Measurements from ENCODE around the gene PLAAT1. TPM values are rescaled to one million over a fixed set of nuclear protein-coding genes. Genes with fewer than 3 reads are reported as not detected.

The PLAAT1 gene
- total RNA-seq, 3 donors from 2014 or later = 0.32 to 1.5 (median 0.66) TPM

DNA sequence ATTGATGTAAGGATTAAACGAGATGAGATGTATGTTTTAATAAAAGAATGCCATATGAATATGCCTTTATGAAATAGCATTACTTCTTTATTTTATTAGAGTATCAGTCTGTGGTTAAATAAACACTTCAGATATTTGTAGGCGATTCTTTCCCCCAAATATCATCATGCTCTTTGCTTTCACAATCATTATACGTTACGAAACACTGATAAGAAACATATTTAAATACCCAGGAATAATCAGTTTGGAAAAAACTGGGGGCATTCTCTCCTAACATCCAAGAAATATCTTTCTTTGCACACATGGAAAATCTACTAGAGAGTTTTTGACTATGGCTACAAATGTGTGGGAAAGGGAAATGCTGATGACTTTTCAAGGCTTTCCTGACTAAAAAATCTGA lies 4.4 kb upstream of the PLAAT1 start:
- Histone ChIP-seq H3K27ac (no peak overlapping the region), H3K36me3 (no peaks in the 10 kb centered on the region), H3K9me3 (no peaks in the 10 kb centered on the region), H3K4me1 (no peaks in the 10 kb centered on the region), H3K27me3 (no peaks in the 10 kb centered on the region), H3K4me3 (no peak overlapping the region)
- intact Hi-C loops (cut with DNase I; ENCODE audit: low total_unique reads) = no loop called here
- TF ChIP-seq POLR2AphosphoS5 (IDR thresholded peaks at IDR 0.05) = no peak
- no peak for DNase-seq (ENCODE audit: low spot score in 2 of 2)

DNA sequence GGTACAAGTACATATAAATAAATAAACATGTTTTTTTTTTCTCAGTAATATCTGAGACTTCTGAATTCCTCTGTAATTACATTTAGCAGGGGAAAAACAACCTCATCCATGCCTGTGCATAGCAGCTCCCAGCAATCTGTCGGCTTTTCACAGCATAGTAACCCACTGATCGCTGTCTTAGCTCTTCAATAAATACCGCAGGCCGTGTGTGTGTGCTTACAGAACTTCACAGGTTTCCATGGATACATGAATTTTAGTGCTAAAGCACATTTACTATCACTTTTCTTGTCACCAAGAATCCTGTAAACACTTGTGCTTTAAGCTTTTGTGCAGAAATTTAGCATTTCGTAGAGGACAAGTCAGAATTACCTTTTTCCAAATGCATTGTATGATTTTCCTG lies 4.0 kb upstream of the PLAAT1 start:
- intact Hi-C loops (cut with DNase I; ENCODE audit: low total_unique reads) = no loop called here
- no peak for DNase-seq (ENCODE audit: low spot score in 2 of 2)

DNA sequence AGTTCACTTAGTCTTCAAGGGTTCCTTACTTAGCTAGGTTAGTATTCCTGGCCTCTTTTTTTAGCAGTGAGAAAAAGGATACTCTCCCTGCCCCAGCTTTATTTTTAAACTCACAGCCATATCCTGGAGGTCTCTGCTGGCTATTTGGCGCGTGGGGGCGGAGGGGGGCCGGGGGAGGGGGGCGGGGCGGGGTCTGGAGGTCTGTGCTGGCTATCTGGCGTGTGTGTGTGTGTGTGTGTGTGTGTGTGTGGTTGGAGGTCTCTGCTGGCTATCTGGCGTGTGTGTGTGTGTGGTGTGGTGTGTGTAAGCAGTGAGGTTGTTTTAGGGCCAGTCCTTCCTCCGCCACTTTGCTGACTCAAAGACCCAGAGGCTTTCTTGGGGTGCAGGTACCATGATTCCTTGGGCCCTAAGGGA lies 579 bp upstream of the PLAAT1 start:
- no peaks in the 10 kb centered on the region for H3K4me1 ChIP-seq
- intact Hi-C loops (cut with DNase I; ENCODE audit: low total_unique reads) = no loop called here
- H3K27me3 ChIP-seq = no peaks in the 10 kb centered on the region
- H3K36me3 ChIP-seq = no peaks in the 10 kb centered on the region
- H3K4me3 ChIP-seq = peak overlapping the region; percentile 36 to 68 (median 61)
- no peak for DNase-seq (ENCODE audit: low spot score in 2 of 2)
- no peak for TF ChIP-seq POLR2A (IDR thresholded peaks at IDR 0.05)
- TF ChIP-seq, protein P1, sequence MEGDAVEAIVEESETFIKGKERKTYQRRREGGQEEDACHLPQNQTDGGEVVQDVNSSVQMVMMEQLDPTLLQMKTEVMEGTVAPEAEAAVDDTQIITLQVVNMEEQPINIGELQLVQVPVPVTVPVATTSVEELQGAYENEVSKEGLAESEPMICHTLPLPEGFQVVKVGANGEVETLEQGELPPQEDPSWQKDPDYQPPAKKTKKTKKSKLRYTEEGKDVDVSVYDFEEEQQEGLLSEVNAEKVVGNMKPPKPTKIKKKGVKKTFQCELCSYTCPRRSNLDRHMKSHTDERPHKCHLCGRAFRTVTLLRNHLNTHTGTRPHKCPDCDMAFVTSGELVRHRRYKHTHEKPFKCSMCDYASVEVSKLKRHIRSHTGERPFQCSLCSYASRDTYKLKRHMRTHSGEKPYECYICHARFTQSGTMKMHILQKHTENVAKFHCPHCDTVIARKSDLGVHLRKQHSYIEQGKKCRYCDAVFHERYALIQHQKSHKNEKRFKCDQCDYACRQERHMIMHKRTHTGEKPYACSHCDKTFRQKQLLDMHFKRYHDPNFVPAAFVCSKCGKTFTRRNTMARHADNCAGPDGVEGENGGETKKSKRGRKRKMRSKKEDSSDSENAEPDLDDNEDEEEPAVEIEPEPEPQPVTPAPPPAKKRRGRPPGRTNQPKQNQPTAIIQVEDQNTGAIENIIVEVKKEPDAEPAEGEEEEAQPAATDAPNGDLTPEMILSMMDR (IDR thresholded peaks at IDR 0.05) = no peak
- TF ChIP-seq POLR2AphosphoS5 (IDR thresholded peaks at IDR 0.05) = no peak
- no peak overlapping the region for H3K27ac ChIP-seq
- H3K9me3 ChIP-seq = no peaks in the 10 kb centered on the region

More for the DNA sequence above, 4.0 kb upstream of the PLAAT1 start:
- H3K4me1 ChIP-seq = no peaks in the 10 kb centered on the region
- no peak overlapping the region for H3K27ac ChIP-seq
- H3K36me3 ChIP-seq = no peaks in the 10 kb centered on the region
- TF ChIP-seq POLR2A (IDR thresholded peaks at IDR 0.05) (no peak), POLR2AphosphoS5 (IDR thresholded peaks at IDR 0.05) (no peak)
- TF ChIP-seq, protein P1 (IDR thresholded peaks at IDR 0.05) = no peak
- H3K9me3 ChIP-seq = no peaks in the 10 kb centered on the region
- no peaks in the 10 kb centered on the region for H3K27me3 ChIP-seq
- H3K4me3 ChIP-seq = no peak overlapping the region

DNA sequence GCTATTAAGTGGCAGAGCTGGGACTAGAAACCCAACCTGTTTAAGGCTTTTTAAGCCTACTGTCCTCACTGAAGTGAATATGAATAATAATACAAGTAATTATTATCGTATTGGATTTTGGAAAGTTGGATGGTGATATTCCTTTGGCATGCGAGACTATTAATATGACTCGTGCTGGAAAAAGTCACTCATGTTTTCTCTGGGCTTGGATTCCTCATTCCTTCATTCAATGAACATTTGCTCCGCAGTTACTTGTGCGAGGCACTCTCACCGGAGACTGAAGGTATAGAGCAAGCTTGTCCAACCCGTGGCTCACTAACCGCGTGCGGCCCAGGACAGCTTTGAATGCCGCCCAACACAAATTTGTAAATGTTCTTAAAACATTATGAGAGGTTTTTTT lies 694 bp downstream of the PLAAT1 start:
- no peaks in the 10 kb centered on the region for H3K36me3 ChIP-seq
- H3K27ac ChIP-seq = peak overlapping the region in 1 of 2 donors; percentile 50
- TF ChIP-seq POLR2AphosphoS5 (IDR thresholded peaks at IDR 0.05) (no peak), POLR2A (IDR thresholded peaks at IDR 0.05) (no peak)
- TF ChIP-seq, protein P1 (IDR thresholded peaks at IDR 0.05) = no peak
- H3K4me1 ChIP-seq = no peaks in the 10 kb centered on the region
- no peak for DNase-seq (ENCODE audit: low spot score in 2 of 2)
- no peaks in the 10 kb centered on the region for H3K27me3 ChIP-seq
- intact Hi-C loops (cut with DNase I; ENCODE audit: low total_unique reads) = no loop called here
- peak overlapping the region; percentile 36 to 68 (median 61) for H3K4me3 ChIP-seq
- H3K9me3 ChIP-seq = no peaks in the 10 kb centered on the region

DNA sequence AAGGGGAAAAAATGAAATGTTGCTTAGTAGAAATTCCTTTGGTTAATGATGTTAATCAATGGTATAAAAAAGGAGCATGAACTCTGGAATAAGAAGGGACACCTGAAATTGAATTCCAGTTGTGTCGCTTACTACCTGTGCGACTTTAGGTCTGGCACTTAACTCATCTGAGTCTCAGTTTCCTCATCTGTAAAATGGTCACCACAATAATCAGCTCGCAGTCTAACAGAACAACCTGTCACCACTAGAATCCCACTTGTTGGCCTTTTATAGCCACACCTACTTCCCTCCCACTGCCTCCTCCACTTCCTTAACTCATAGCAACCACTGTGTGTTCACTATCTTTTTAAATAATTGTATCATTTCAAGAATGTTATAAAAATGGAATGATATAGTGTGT lies 2.5 kb downstream of the PLAAT1 start:
- no peak overlapping the region for H3K4me3 ChIP-seq
- H3K4me1 ChIP-seq = no peaks in the 10 kb centered on the region
- H3K9me3 ChIP-seq = peaks cover 5 to 12% of the 10 kb centered on the region in 2 donors
- DNase-seq (ENCODE audit: low spot score in 2 of 2) = no peak
- H3K27me3 ChIP-seq = no peaks in the 10 kb centered on the region
- no peaks in the 10 kb centered on the region for H3K36me3 ChIP-seq
- intact Hi-C loops (cut with DNase I; ENCODE audit: low total_unique reads) = no loop called here
- TF ChIP-seq POLR2AphosphoS5 (IDR thresholded peaks at IDR 0.05) (no peak), POLR2A (IDR thresholded peaks at IDR 0.05) (no peak)
- TF ChIP-seq, protein P1 (IDR thresholded peaks at IDR 0.05) = no peak
- no peak overlapping the region for H3K27ac ChIP-seq

Data from breast epithelium (tissue), 4 donors.